Esophagus muscularis mucosa (tissue), 4 donors: ENCODE data around the gene MAP3K3.

Experiments used
- EP300 ChIP-seq: sonication (generic); formaldehyde crosslinking; IDR thresholded peaks from one replicate; pipeline ENCODE4 v1.6.1; 2017; ENCODE audit warnings: antibody characterized with exemption
- POLR2A ChIP-seq: fragments of 450-650 bp; IDR thresholded peaks from one replicate; pipeline ENCODE4 v1.6.1; 2017; ENCODE audit warnings: antibody characterized with exemption, moderate library complexity, mild to moderate bottlenecking, low read depth
- POLR2AphosphoS5 ChIP-seq, 2 donors: sonication (generic); formaldehyde crosslinking; IDR thresholded peaks; one replicate each; pipeline ENCODE4 v1.6.1; 2017; ENCODE audit warnings: antibody characterized with exemption in 2 of 2
- TF ChIP-seq, protein P1 (sequence below), 3 experiments: fragments of 200-600 bp in 2 of 3; fragments of 450-650 bp in 1 of 3; sonication (generic) in 2 of 3; IDR thresholded peaks; one replicate each; pipeline ENCODE4 v1.5.1; 2017 to 2019; ENCODE audit warnings: antibody characterized with exemption in 3 of 3, mild to moderate bottlenecking in 2 of 3, moderate library complexity in 1 of 3

- TF ChIP-seq, protein P1, sequence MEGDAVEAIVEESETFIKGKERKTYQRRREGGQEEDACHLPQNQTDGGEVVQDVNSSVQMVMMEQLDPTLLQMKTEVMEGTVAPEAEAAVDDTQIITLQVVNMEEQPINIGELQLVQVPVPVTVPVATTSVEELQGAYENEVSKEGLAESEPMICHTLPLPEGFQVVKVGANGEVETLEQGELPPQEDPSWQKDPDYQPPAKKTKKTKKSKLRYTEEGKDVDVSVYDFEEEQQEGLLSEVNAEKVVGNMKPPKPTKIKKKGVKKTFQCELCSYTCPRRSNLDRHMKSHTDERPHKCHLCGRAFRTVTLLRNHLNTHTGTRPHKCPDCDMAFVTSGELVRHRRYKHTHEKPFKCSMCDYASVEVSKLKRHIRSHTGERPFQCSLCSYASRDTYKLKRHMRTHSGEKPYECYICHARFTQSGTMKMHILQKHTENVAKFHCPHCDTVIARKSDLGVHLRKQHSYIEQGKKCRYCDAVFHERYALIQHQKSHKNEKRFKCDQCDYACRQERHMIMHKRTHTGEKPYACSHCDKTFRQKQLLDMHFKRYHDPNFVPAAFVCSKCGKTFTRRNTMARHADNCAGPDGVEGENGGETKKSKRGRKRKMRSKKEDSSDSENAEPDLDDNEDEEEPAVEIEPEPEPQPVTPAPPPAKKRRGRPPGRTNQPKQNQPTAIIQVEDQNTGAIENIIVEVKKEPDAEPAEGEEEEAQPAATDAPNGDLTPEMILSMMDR (IDR thresholded peaks at IDR 0.05), result no peak
- TF ChIP-seq POLR2A (no peak), EP300 (no peak), POLR2AphosphoS5 (IDR thresholded peaks at IDR 0.05) (no peak)
These were observed 30.8 kb downstream of the MAP3K3 start for GRCh38 chr17:63653050-63653449.
